Measurements from ENCODE around the gene CA10.

GRCh38 chr17:51667706-51668083, 490.8 kb downstream of the CA10 start:
- TF ChIP-seq, protein P1, sequence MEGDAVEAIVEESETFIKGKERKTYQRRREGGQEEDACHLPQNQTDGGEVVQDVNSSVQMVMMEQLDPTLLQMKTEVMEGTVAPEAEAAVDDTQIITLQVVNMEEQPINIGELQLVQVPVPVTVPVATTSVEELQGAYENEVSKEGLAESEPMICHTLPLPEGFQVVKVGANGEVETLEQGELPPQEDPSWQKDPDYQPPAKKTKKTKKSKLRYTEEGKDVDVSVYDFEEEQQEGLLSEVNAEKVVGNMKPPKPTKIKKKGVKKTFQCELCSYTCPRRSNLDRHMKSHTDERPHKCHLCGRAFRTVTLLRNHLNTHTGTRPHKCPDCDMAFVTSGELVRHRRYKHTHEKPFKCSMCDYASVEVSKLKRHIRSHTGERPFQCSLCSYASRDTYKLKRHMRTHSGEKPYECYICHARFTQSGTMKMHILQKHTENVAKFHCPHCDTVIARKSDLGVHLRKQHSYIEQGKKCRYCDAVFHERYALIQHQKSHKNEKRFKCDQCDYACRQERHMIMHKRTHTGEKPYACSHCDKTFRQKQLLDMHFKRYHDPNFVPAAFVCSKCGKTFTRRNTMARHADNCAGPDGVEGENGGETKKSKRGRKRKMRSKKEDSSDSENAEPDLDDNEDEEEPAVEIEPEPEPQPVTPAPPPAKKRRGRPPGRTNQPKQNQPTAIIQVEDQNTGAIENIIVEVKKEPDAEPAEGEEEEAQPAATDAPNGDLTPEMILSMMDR (IDR thresholded peaks at IDR 0.05; ENCODE audit: poor library complexity, severe bottlenecking): no peak
- TF ChIP-seq TAF1 (IDR thresholded peaks at IDR 0.05; ENCODE audit: low read depth): no peak
- TF ChIP-seq EZH2 (IDR thresholded peaks at IDR 0.05; ENCODE audit: borderline replicate concordance, insufficient read depth, low read length, poor library complexity, severe bottlenecking): no peak
